ENCODE measurements around the gene AQP12B.

The AQP12B gene

DNA sequence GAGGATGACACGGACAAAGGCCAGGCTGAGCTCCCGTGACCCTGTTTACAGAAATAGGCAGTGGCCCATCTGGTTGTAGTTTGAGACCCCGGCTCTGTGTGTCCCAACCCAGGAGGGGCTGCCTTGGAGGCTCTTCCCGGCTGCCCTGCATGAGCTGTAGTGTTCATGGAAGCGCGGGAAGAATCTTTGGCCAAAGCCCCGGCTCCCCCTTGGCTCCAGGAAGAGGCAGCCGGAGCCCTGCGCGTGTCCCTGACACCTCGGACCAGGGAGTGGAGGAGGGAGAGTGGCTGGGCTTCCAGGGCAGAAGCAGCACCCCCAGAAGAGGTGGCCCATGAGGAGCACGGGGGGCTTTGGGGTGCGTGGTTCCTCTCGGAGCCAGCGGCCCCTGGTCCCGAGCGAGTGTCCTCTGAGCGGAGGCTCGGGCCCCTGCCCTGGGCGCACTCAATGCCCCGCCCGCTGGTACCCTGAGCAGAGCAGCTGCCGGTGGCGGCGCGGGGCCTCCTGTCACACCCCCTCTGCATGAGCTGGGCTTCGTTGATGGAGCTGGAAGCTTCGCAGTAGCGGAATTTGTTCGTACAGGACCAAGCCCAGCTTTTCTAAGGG is 35.7 kb downstream of the AQP12B start:
- H3K4me3 ChIP-seq (ENCODE audit: low read length), result no peak overlapping the region
- no peak for DNase-seq (ENCODE audit: low read depth)
- TF ChIP-seq, protein P1, sequence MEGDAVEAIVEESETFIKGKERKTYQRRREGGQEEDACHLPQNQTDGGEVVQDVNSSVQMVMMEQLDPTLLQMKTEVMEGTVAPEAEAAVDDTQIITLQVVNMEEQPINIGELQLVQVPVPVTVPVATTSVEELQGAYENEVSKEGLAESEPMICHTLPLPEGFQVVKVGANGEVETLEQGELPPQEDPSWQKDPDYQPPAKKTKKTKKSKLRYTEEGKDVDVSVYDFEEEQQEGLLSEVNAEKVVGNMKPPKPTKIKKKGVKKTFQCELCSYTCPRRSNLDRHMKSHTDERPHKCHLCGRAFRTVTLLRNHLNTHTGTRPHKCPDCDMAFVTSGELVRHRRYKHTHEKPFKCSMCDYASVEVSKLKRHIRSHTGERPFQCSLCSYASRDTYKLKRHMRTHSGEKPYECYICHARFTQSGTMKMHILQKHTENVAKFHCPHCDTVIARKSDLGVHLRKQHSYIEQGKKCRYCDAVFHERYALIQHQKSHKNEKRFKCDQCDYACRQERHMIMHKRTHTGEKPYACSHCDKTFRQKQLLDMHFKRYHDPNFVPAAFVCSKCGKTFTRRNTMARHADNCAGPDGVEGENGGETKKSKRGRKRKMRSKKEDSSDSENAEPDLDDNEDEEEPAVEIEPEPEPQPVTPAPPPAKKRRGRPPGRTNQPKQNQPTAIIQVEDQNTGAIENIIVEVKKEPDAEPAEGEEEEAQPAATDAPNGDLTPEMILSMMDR (IDR thresholded peaks at IDR 0.05; ENCODE audit: insufficient read depth, low read depth, low read length, missing control alignments), result no peak

DNA sequence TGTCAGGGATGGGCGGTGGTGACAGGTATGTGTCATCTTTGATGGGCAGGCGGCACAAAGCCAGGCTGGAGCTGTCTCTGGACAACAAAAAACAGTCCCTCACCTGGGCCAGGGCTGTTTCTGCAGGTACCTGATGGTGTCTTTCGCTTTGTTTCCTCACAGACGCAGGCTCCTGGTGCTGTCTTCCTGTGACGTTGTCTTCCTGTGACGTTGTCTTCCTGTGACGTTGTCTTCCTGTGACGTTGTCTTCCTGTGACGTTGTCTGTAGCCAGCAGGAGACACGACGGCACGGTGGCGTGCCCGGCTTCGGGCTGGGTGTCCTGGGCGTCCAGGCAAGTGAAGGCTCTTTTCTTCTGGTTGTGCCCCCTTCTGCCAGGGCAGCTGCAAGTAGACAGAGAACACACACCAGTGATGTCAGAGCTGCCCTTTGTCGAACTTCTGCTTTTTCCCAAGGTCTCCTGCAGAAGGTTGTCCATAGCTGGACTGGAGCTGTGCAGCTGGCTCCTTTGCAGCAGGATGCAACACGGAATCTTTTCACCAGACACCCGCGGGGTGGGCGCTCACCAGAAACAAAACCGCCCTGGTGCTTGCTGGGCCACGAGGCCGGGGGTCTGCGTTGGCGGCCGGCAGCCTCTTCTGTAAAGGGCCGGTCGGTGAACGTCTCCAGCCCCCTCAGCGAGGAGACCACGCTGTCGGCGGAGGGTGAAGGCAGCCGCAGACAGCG is 36.3 kb downstream of the AQP12B start:
- TF ChIP-seq, protein P1 (IDR thresholded peaks at IDR 0.05; ENCODE audit: insufficient read depth, low read depth, low read length, missing control alignments), result no peak
- no peak for DNase-seq (ENCODE audit: low read depth)
- no peak overlapping the region for H3K4me3 ChIP-seq (ENCODE audit: low read length)

DNA sequence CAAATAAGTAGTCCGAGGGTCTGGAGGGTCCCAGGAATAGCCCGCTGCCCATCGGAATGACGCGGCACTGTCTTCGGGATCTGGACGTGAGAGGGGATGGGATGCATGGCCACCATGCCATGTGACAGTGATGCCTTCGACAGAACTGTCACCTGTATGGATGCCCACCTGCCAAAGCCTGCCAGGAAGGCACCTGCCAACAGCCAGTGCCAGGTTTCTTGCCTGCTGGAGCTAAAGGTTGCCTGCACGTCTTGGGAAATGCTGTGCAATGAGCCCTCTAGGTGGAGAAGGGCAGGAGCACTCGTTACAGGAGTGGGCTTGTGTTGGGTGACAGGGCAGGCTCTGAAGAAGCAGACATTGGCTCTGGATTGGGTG is 36.9 kb downstream of the AQP12B start:
- TF ChIP-seq, protein P1 (IDR thresholded peaks at IDR 0.05; ENCODE audit: insufficient read depth, low read depth, low read length, missing control alignments), result no peak
- DNase-seq (ENCODE audit: low read depth), result no peak
- H3K4me3 ChIP-seq (ENCODE audit: low read length), result no peak overlapping the region

DNA sequence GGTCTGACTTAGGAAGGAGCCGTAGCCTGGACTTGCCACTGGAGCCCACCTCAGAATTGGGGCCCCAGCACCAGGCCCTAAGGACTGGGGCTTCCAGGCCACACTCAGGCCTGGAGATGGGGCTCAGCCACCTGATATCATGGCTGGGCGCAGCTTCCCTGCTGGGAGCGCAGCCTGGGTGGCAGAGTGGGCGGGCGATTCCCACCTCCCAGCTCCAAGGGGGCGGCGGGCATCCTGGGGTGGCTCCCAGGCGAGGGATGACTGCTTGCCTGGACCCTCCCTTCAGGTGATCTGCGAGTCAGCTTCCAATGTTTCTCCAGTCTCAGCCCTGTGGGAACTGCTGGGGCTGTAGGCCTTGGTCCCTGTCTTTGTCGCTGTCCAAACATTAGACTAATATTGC is 37.3 kb downstream of the AQP12B start:
- no peak for DNase-seq (ENCODE audit: low read depth)
- TF ChIP-seq, protein P1 (IDR thresholded peaks at IDR 0.05; ENCODE audit: insufficient read depth, low read depth, low read length, missing control alignments), result no peak
- H3K4me3 ChIP-seq (ENCODE audit: low read length), result no peak overlapping the region

DNA sequence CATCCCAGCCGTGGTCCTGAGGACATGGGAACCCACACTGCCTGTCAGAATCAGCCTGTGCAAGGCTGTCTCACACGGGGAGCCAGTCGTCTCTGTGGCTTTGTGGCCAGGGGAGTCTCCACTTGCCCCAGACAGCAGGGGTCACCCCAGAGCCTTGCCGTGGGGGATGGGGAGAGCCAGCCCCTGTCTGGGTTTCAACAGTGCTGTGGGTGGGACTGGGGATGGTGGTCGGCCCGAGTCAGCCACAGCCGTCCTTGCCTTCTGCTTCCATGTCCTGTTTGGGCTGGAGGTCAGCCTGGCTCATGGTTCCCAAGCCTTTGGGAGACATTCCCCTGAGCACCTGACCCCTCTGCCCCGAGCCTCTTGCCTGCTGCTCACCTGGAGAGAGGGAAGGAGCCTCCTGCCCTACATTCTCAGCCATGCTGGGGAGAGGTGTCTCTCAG is 37.8 kb downstream of the AQP12B start:
- TF ChIP-seq, protein P1 (IDR thresholded peaks at IDR 0.05; ENCODE audit: insufficient read depth, low read depth, low read length, missing control alignments), result no peak
- no peak for DNase-seq (ENCODE audit: low read depth)

DNA sequence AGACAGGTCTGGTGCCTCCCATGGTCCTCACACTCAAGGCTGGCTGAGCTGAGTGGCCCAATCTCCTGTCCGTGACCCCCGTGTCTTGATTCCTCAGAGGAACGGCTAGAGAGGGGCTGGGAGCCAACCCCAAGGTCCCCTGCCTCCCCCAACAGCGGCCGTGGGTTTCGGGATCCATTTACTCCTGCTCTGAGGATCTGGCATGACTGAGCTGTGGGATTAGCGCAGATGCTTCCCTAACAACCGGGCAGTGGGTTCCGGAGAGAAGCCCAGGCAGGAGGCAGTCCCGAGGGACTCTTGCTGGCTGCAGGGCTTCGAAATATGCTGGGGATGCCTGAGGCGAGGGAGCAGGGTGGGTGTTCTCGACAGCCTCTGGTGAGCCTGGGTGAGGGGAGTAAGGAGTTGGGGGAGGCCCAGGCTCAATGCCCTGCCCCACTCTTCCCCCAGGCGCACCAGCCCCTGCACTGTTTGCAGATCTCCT is 38.5 kb downstream of the AQP12B start:
- DNase-seq (ENCODE audit: low read depth), result no peak
- TF ChIP-seq, protein P1 (IDR thresholded peaks at IDR 0.05; ENCODE audit: insufficient read depth, low read depth, low read length, missing control alignments), result no peak
- H3K4me3 ChIP-seq (ENCODE audit: low read length), result no peak overlapping the region

More for the DNA sequence above, 37.8 kb downstream of the AQP12B start:
- no peak overlapping the region for H3K4me3 ChIP-seq (ENCODE audit: low read length)

Data from epithelial cell of esophagus (primary cell).